ENCODE data around the gene SLC25A47. TPM values are rescaled to one million over a fixed set of nuclear protein-coding genes. Genes with fewer than 3 reads are reported as not detected.

The SLC25A47 gene
- total RNA-seq, 2 donors from 2014 or later = not detected

- no peak for TF ChIP-seq CTCF (IDR thresholded peaks at IDR 0.05)
- Histone ChIP-seq H3K4me3 (peak overlapping the region; percentile 86), H3K27ac (peak overlapping the region; percentile 68 to 80), H3K4me1 (ENCODE audit: control insufficient read depth in 1 of 2, low read depth in 2 of 2) (peaks cover 0 to 13% of the 10 kb centered on the region in 2 donors), H3K36me3 (peaks cover 2% of the 10 kb centered on the region), H3K27me3 (replicated peaks; ENCODE audit: insufficient read depth) (no peaks in the 10 kb centered on the region), H3K9me3 (no peaks in the 10 kb centered on the region)
- no peak for ATAC-seq (ENCODE audit: insufficient number of reproducible peaks, low FRiP score, low read depth)
- no peak for DNase-seq (ENCODE audit: low spot score)
Measured at GRCh38 chr14:100283984-100284881, 38.9 kb upstream of the SLC25A47 start.

- DNase-seq (ENCODE audit: low spot score) (no peak), ATAC-seq (ENCODE audit: insufficient number of reproducible peaks, low FRiP score, low read depth) (peak; percentile 62)
- H3K9me3 ChIP-seq = no peaks in the 10 kb centered on the region
- peak overlapping the region; percentile 68 to 80 for H3K27ac ChIP-seq
- peaks cover 2% of the 10 kb centered on the region for H3K36me3 ChIP-seq
- peaks cover 0 to 11% of the 10 kb centered on the region in 2 donors for H3K4me1 ChIP-seq (ENCODE audit: control insufficient read depth in 1 of 2, low read depth in 2 of 2)
- H3K27me3 ChIP-seq (replicated peaks; ENCODE audit: insufficient read depth) = no peaks in the 10 kb centered on the region
- peak; percentile 68 for TF ChIP-seq CTCF (IDR thresholded peaks at IDR 0.05)
- H3K4me3 ChIP-seq = peak overlapping the region; percentile 86
Measured at GRCh38 chr14:100285021-100285912, 37.9 kb upstream of the SLC25A47 start.

DNA sequence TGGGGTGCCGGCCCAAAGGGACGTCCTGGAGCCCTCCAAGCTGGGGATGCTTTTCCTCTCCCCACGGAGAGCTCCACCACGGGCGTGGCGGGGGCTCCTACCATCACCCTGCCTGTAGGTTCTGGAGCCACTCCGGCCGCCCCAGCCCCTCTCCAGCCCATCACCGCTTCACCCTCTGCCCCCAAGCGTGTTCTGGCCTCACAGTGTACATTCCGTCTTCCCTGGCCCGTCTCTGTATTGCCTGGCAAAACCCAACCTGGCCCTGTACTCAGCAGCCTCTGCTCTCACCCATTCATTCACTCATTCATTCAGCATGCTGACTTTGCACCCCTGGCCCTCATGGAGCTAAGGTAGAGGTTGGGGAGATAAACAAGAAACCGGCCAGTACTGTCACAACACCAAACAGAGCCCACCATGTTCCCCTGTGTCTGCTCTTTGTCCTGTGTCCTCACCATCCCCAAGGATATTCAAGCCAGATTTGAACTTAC, 37.2 kb upstream of the SLC25A47 start:
- Histone ChIP-seq H3K36me3 (peaks cover 2% of the 10 kb centered on the region), H3K4me3 (peak overlapping the region; percentile 86), H3K9me3 (no peaks in the 10 kb centered on the region), H3K4me1 (ENCODE audit: control insufficient read depth in 1 of 2, low read depth in 2 of 2) (peaks cover 0 to 11% of the 10 kb centered on the region in 2 donors), H3K27ac (peak overlapping the region; percentile 68 to 80), H3K27me3 (replicated peaks; ENCODE audit: insufficient read depth) (no peaks in the 10 kb centered on the region)
- DNase-seq (ENCODE audit: low spot score) (no peak), ATAC-seq (ENCODE audit: insufficient number of reproducible peaks, low FRiP score, low read depth) (peak; percentile 16)
- TF ChIP-seq CTCF (IDR thresholded peaks at IDR 0.05) = no peak

- peaks cover 8% of the 10 kb centered on the region for H3K36me3 ChIP-seq
- no peak for TF ChIP-seq CTCF (IDR thresholded peaks at IDR 0.05)
- no peaks in the 10 kb centered on the region for H3K9me3 ChIP-seq
- H3K4me3 ChIP-seq = no peak overlapping the region
- no peak overlapping the region for H3K27ac ChIP-seq
- no peak for ATAC-seq (ENCODE audit: insufficient number of reproducible peaks, low FRiP score, low read depth)
- H3K4me1 ChIP-seq (ENCODE audit: control insufficient read depth in 1 of 2, low read depth in 2 of 2) = peaks cover 0 to 11% of the 10 kb centered on the region in 2 donors
- DNase-seq (ENCODE audit: low spot score) = no peak
- no peaks in the 10 kb centered on the region for H3K27me3 ChIP-seq (replicated peaks; ENCODE audit: insufficient read depth)
Measured at GRCh38 chr14:100286484-100287191, 36.5 kb upstream of the SLC25A47 start.

Data from thoracic aorta (tissue), 2 donors.